Activated CD8-positive, alpha-beta T cell treated with anti-CD3 and anti-CD28 coated beads for 36 hours (primary cell): ENCODE measurements around the gene KRT77. TPM values are rescaled to one million over a fixed set of nuclear protein-coding genes. Genes with fewer than 3 reads are reported as not detected.
A peak's percentile ranks its signal among the peaks of the same experiment; 100 is the strongest.

Experiments
- ATAC-seq: fragments of 200-7000 bp; cut with Tn5 transposase; one replicate; pipeline ENCODE4 v1.10.0; 2021; ENCODE audit warnings: mild to moderate bottlenecking, moderate library complexity
- CTCF ChIA-PET: fragments of 350-600 bp; sonication (Branson Sonifier 250); formaldehyde crosslinking; loops from one replicate; lab custom pipeline; 2021; ENCODE audit warnings: antibody characterized with exemption; lab: Charles Lee
- POLR2A ChIA-PET: fragments of 350-600 bp; sonication (Branson Sonifier 250); formaldehyde crosslinking; loops from one replicate; lab custom pipeline; 2021; ENCODE audit warnings: antibody characterized with exemption; lab: Charles Lee
- DNase-seq: peaks from one replicate; pipeline ENCODE4 v3.0.0-alpha.2; 2020
- H3K27ac Mint-ChIP-seq: one replicate; pipeline ENCODE4 v1.8.0; 2021; ENCODE audit warnings: mild to moderate bottlenecking, mixed read lengths
- H3K27me3 Mint-ChIP-seq: one replicate; pipeline ENCODE4 v1.8.0; 2021; ENCODE audit warnings: mixed read lengths
- H3K36me3 Mint-ChIP-seq: one replicate; pipeline ENCODE4 v1.8.0; 2021; ENCODE audit warnings: low read depth, mixed read lengths
- H3K4me1 Mint-ChIP-seq: one replicate; pipeline ENCODE4 v1.8.0; 2021; ENCODE audit warnings: low read depth, mixed read lengths
- H3K4me3 Mint-ChIP-seq: one replicate; pipeline ENCODE4 v1.8.0; 2021; ENCODE audit warnings: mild to moderate bottlenecking, moderate library complexity, mixed read lengths
- H3K9me3 Mint-ChIP-seq: one replicate; pipeline ENCODE4 v1.8.0; 2021; ENCODE audit warnings: mixed read lengths
- intact Hi-C: fragments of 100-400 bp; cut with micrococcal nuclease; formaldehyde crosslinking; loops from one replicate; pipeline ENCODE4 v1.10.0; 2022
- total RNA-seq, 2 experiments: library from RNA; stranded (reverse); gene quantifications; one replicate each; pipeline ENCODE4 v1.2.3, GENCODE V29; 2021
- TF ChIP-seq, protein P1 (sequence below): fragments of 200-600 bp; IDR thresholded peaks from one replicate; pipeline ENCODE4 v1.8.0; 2022; ENCODE audit warnings: antibody characterized with exemption, mild to moderate bottlenecking

KRT77 gene
- total RNA-seq, 2 experiments from 2014 or later = not detected

- POLR2A ChIA-PET = no interaction called here
- intact Hi-C loops = no loop called here
- Mint-ChIP-seq H3K4me3 (no peak overlapping the region), H3K9me3 (no peaks in the 10 kb centered on the region), H3K27ac (no peak overlapping the region), H3K36me3 (no peaks in the 10 kb centered on the region), H3K4me1 (peaks cover 54% of the 10 kb centered on the region), H3K27me3 (no peaks in the 10 kb centered on the region)
- DNase-seq = no peak
- ATAC-seq = no peak
- TF ChIP-seq, protein P1, sequence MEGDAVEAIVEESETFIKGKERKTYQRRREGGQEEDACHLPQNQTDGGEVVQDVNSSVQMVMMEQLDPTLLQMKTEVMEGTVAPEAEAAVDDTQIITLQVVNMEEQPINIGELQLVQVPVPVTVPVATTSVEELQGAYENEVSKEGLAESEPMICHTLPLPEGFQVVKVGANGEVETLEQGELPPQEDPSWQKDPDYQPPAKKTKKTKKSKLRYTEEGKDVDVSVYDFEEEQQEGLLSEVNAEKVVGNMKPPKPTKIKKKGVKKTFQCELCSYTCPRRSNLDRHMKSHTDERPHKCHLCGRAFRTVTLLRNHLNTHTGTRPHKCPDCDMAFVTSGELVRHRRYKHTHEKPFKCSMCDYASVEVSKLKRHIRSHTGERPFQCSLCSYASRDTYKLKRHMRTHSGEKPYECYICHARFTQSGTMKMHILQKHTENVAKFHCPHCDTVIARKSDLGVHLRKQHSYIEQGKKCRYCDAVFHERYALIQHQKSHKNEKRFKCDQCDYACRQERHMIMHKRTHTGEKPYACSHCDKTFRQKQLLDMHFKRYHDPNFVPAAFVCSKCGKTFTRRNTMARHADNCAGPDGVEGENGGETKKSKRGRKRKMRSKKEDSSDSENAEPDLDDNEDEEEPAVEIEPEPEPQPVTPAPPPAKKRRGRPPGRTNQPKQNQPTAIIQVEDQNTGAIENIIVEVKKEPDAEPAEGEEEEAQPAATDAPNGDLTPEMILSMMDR = no peak
- CTCF ChIA-PET = interaction anchor here (1.9 kb wide), 1 partner anchor 223 kb away, joined by 5 read pairs; no protein-coding TSS in a partner anchor
These were observed 55.7 kb downstream of the KRT77 start for GRCh38 chr12:52647601-52648000.

- Mint-ChIP-seq H3K36me3 (no peaks in the 10 kb centered on the region), H3K4me3 (no peak overlapping the region), H3K27me3 (no peaks in the 10 kb centered on the region), H3K9me3 (no peaks in the 10 kb centered on the region), H3K4me1 (peaks cover 59% of the 10 kb centered on the region), H3K27ac (peak overlapping the region; percentile 9)
- ChIA-PET POLR2A (no interaction called here), CTCF (no interaction called here)
- TF ChIP-seq, protein P1 = no peak
- ATAC-seq (no peak), DNase-seq (no peak)
- intact Hi-C loops = no loop called here
These were observed 56.7 kb downstream of the KRT77 start for GRCh38 chr12:52646613-52647012.

DNA sequence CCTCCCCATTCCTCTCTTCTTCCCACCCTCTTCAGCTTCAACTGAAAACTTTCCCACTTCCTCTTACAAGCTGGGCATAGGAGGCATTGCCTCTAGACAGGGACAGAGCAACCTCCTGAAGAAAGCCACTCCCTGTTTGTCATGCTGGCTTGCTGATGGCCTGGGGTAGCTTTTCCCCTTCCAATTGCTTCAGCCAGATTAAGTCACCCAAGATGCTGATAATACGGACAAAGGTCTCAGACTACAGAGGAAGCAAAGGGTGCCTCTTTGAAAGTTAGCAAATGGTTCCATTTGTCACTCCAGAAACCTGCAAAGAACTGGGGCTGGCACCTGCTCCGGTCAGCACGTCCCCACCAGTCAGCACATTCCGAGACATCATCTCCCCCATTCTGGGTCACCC lies 57.3 kb downstream of the KRT77 start:
- H3K4me1 Mint-ChIP-seq = peaks cover 60% of the 10 kb centered on the region
- intact Hi-C loops = no loop called here
- POLR2A ChIA-PET = interaction anchor here (0.7 kb wide), 1 partner anchor 71 kb away, joined by 3 read pairs; no protein-coding TSS in a partner anchor

GRCh38 chr12:52645120-52645761 lies 58.1 kb downstream of the KRT77 start:
- ChIA-PET CTCF (no interaction called here), POLR2A (interaction anchor here (0.7 kb wide), 1 partner anchor 71 kb away, joined by 3 read pairs; no protein-coding TSS in a partner anchor)
- Mint-ChIP-seq H3K36me3 (no peaks in the 10 kb centered on the region), H3K27ac (peak overlapping the region; percentile 80), H3K9me3 (no peaks in the 10 kb centered on the region), H3K4me3 (no peak overlapping the region), H3K27me3 (no peaks in the 10 kb centered on the region), H3K4me1 (peaks cover 60% of the 10 kb centered on the region)
- TF ChIP-seq, protein P1 = no peak
- intact Hi-C loops = no loop called here
- ATAC-seq (peak; percentile 91), DNase-seq (peak; percentile 57)

More for the DNA sequence above, 57.3 kb downstream of the KRT77 start:
- Mint-ChIP-seq H3K27me3 (no peaks in the 10 kb centered on the region), H3K4me3 (no peak overlapping the region), H3K27ac (peak overlapping the region; percentile 80), H3K9me3 (no peaks in the 10 kb centered on the region), H3K36me3 (no peaks in the 10 kb centered on the region)
- CTCF ChIA-PET = no interaction called here
- DNase-seq (no peak), ATAC-seq (no peak)
- TF ChIP-seq, protein P1 = no peak

DNA sequence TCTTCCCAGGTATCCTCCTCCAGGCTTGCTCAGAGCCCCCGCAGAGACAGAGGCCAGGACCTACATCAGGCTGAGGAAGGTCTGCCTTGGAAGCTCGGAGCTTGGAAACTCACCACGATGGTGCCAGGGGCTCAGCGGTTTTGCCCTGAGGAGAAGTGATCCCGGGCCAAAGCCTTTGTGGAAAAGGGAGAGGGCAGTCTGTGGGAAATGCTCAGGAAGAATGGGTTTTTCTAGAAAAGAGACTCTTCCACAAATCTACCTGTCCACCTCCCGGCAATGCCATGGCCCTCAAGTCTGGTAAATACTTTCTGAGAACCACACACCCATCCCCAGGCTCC lies 59.3 kb downstream of the KRT77 start:
- DNase-seq (no peak), ATAC-seq (no peak)
- H3K36me3 Mint-ChIP-seq = no peaks in the 10 kb centered on the region
- intact Hi-C loops = no loop called here
- no peak overlapping the region for H3K27ac Mint-ChIP-seq
- ChIA-PET POLR2A (no interaction called here), CTCF (no interaction called here)
- H3K4me3 Mint-ChIP-seq = no peak overlapping the region
- H3K4me1 Mint-ChIP-seq = peaks cover 55% of the 10 kb centered on the region
- no peaks in the 10 kb centered on the region for H3K9me3 Mint-ChIP-seq
- H3K27me3 Mint-ChIP-seq = no peaks in the 10 kb centered on the region
- TF ChIP-seq, protein P1 = no peak
